22Rv1 (cell line): ENCODE measurements around the gene NKX1-1.

Experiments
- CTCF ChIP-seq: fragments of 450-650 bp; IDR thresholded peaks from 2 replicates; pipeline ENCODE4 v1.5.1; 2017; ENCODE audit warnings: mild to moderate bottlenecking
- ZFX ChIP-seq: fragments of 450-650 bp; IDR thresholded peaks from 2 replicates; pipeline ENCODE4 v1.6.1; 2017; ENCODE audit warnings: antibody characterized with exemption, borderline replicate concordance

GRCh38 chr4:1396806-1397455 lies 9.3 kb downstream of the NKX1-1 start:
- TF ChIP-seq CTCF (no peak), ZFX (no peak)
